Astrocyte of the cerebellum (primary cell): Measurements from ENCODE around the gene TARS3.

ENCODE experiments used
- DNase-seq: peaks from one replicate; pipeline ENCODE4 v3.0.0-alpha.2; 2011; ENCODE audit warnings: low read depth
- H3K4me3 ChIP-seq: 2 replicates; pipeline ENCODE4 v1.5.1; 2011; ENCODE audit warnings: mild to moderate bottlenecking, low read depth, low read length, moderate library complexity
- CTCF ChIP-seq: IDR thresholded peaks from 2 replicates; pipeline ENCODE4 v1.5.1; 2012; ENCODE audit warnings: low read length, low read depth, moderate library complexity, mild to moderate bottlenecking; ENCODE audit errors: missing control alignments
- in situ Hi-C: cut with HindIII; loops from 2 replicates; pipeline ENCODE4 v1.10.0; 2017; ENCODE audit warnings: low sequenced_read_pairs

Gene TARS3

GRCh38 chr15:101686718-101687117, 37.6 kb downstream of the TARS3 start:
- no peak for DNase-seq
- no peak for TF ChIP-seq CTCF
- H3K4me3 ChIP-seq: no peak overlapping the region
- in situ Hi-C loops: no loop called here

- H3K4me3 ChIP-seq: no peak overlapping the region
- no peak for DNase-seq
- TF ChIP-seq CTCF: no peak
- in situ Hi-C loops: no loop called here
Observed at GRCh38 chr15:101684877-101685276, 39.4 kb downstream of the TARS3 start.

GRCh38 chr15:101684384-101684783, 39.9 kb downstream of the TARS3 start:
- H3K4me3 ChIP-seq: no peak overlapping the region
- in situ Hi-C loops: no loop called here
- DNase-seq: no peak
- TF ChIP-seq CTCF: no peak

- no peak overlapping the region for H3K4me3 ChIP-seq
- TF ChIP-seq CTCF: no peak
- in situ Hi-C loops: no loop called here
- DNase-seq: no peak
Observed at GRCh38 chr15:101679806-101680205, 44.5 kb downstream of the TARS3 start.

GRCh38 chr15:101676921-101677329, 47.3 kb downstream of the TARS3 start:
- no peak for DNase-seq
- in situ Hi-C loops: no loop called here

GRCh38 chr15:101675796-101676582, 48.3 kb downstream of the TARS3 start:
- peak; percentile 31 for DNase-seq
- in situ Hi-C loops: no loop called here
- H3K4me3 ChIP-seq: no peak overlapping the region
- no peak for TF ChIP-seq CTCF

More at GRCh38 chr15:101676921-101677329, 47.3 kb downstream of the TARS3 start:
- no peak overlapping the region for H3K4me3 ChIP-seq
- no peak for TF ChIP-seq CTCF
